Common myeloid progenitor, CD34-positive (primary cell): ENCODE data around the gene KNDC1.

Source experiments
- CTCF ChIA-PET: fragments of 350-600 bp; sonication (Branson Sonifier 250); formaldehyde crosslinking; loops from one replicate; lab custom pipeline; 2021; ENCODE audit warnings: antibody characterized with exemption; lab: Charles Lee
- POLR2A ChIA-PET: fragments of 350-600 bp; sonication (Branson Sonifier 250); formaldehyde crosslinking; loops from one replicate; lab custom pipeline; 2021; ENCODE audit warnings: antibody characterized with exemption; lab: Charles Lee
- DNase-seq, 3 donors: peaks; one replicate each; pipeline versions ENCODE4 v3.0.0 to v3.0.0-alpha.2; 2013
- H3K27ac ChIP-seq, 2 experiments: 1 replicate in 1 of 2; 2 replicates in 1 of 2; pipeline ENCODE4 v1.7.0; 2013; ENCODE audit warnings: inconsistent platforms in 2 of 2, low read length in 2 of 2, mild to moderate bottlenecking in 2 of 2, low read depth in 1 of 2, moderate library complexity in 1 of 2; ENCODE audit not compliant: severe bottlenecking in 2 of 2, insufficient read depth in 1 of 2, poor library complexity in 1 of 2
- H3K27me3 ChIP-seq, 5 experiments: replicated peaks in 2 of 5; 1 replicate in 3 of 5; 2 replicates in 2 of 5; pipeline versions ENCODE4 v1.6.1 to v1.7.0; 2013; ENCODE audit warnings: low read length in 4 of 5, mild to moderate bottlenecking in 2 of 5, moderate library complexity in 2 of 5, inconsistent platforms in 1 of 5; ENCODE audit not compliant: insufficient read depth in 5 of 5, control insufficient read depth in 4 of 5
- H3K36me3 ChIP-seq, 4 experiments: 1 replicate in 2 of 4; 2 replicates in 2 of 4; pipeline versions ENCODE4 v1.6.1 to v1.7.0; 2013; ENCODE audit warnings: low read length in 3 of 4, control low read depth in 1 of 4, mild to moderate bottlenecking in 1 of 4; ENCODE audit not compliant: control insufficient read depth in 4 of 4, insufficient read depth in 4 of 4
- H3K4me1 ChIP-seq, 4 experiments: 1 replicate in 3 of 4; 2 replicates in 1 of 4; pipeline versions ENCODE4 v1.6.1 to v1.7.1; 2013; ENCODE audit warnings: low read length in 3 of 4, mild to moderate bottlenecking in 3 of 4, control low read depth in 1 of 4, inconsistent platforms in 1 of 4, moderate library complexity in 1 of 4; ENCODE audit not compliant: control insufficient read depth in 4 of 4, insufficient read depth in 4 of 4; ENCODE audit errors: control extremely low read depth in 1 of 4
- H3K4me3 ChIP-seq, 7 experiments: 1 replicate in 4 of 7; 2 replicates in 3 of 7; pipeline versions ENCODE4 v1.5.1 to v1.7.0; 2013; ENCODE audit warnings: mild to moderate bottlenecking in 7 of 7, low read length in 6 of 7, moderate library complexity in 6 of 7, inconsistent platforms in 2 of 7, low read depth in 2 of 7, control low read depth in 1 of 7; ENCODE audit not compliant: insufficient read depth in 4 of 7, control insufficient read depth in 1 of 7; ENCODE audit errors: extremely low read depth in 1 of 7
- H3K9me3 ChIP-seq, 5 experiments: 1 replicate in 4 of 5; 2 replicates in 1 of 5; pipeline versions ENCODE4 v1.6.1 to v1.7.1; 2013; ENCODE audit warnings: low read length in 4 of 5, mild to moderate bottlenecking in 2 of 5, inconsistent platforms in 1 of 5, low read depth in 1 of 5, moderate library complexity in 1 of 5; ENCODE audit not compliant: control insufficient read depth in 4 of 5, insufficient read depth in 2 of 5; ENCODE audit errors: control extremely low read depth in 1 of 5
- WGBS: methylation state at CpG from one replicate; pipeline ENCODE4 v1.1.5; 2013; ENCODE audit not compliant: insufficient coverage; 5-methylcytosine and 5-hydroxymethylcytosine counted together

KNDC1 gene

GRCh38 chr10:133210398-133211140 lies 50.5 kb downstream of the KNDC1 start:
- DNase-seq: no peak
- CTCF ChIA-PET: no interaction called here
- Histone ChIP-seq H3K36me3 (no peaks in the 10 kb centered on the region), H3K4me1 (no peaks in the 10 kb centered on the region), H3K4me3 (no peak overlapping the region), H3K9me3 (no peaks in the 10 kb centered on the region), H3K27me3 (peaks cover 0 to 10% (median 0%) of the 10 kb centered on the region in 5 experiments), H3K27ac (no peak overlapping the region)
- POLR2A ChIA-PET: no interaction called here
- 44% methylated on average over 21 of the region's 27 CpGs for WGBS

GRCh38 chr10:133211141-133211830 lies 51.3 kb downstream of the KNDC1 start:
- no peak overlapping the region for H3K27ac ChIP-seq
- CTCF ChIA-PET: no interaction called here
- H3K36me3 ChIP-seq: no peaks in the 10 kb centered on the region
- no peak overlapping the region for H3K4me3 ChIP-seq
- WGBS: 84% methylated on average over 15 of the region's 25 CpGs
- H3K9me3 ChIP-seq: no peaks in the 10 kb centered on the region
- H3K27me3 ChIP-seq: peaks cover 0 to 16% (median 0%) of the 10 kb centered on the region in 5 experiments
- POLR2A ChIA-PET: no interaction called here
- no peak for DNase-seq
- no peaks in the 10 kb centered on the region for H3K4me1 ChIP-seq

GRCh38 chr10:133211959-133212852 lies 52.2 kb downstream of the KNDC1 start:
- Histone ChIP-seq H3K27ac (no peak overlapping the region), H3K4me3 (no peak overlapping the region), H3K4me1 (no peaks in the 10 kb centered on the region), H3K9me3 (no peaks in the 10 kb centered on the region), H3K36me3 (no peaks in the 10 kb centered on the region), H3K27me3 (peaks cover 0 to 19% (median 0%) of the 10 kb centered on the region in 5 experiments)
- ChIA-PET POLR2A (no interaction called here), CTCF (interaction anchor here (1.8 kb wide), 1 partner anchor 70 kb away, joined by 4 read pairs; no protein-coding TSS in a partner anchor)
- 87% methylated on average over 22 of the region's 34 CpGs for WGBS
- DNase-seq: no peak

GRCh38 chr10:133212853-133213494 lies 53.0 kb downstream of the KNDC1 start:
- no peak overlapping the region for H3K4me3 ChIP-seq
- ChIA-PET POLR2A (no interaction called here), CTCF (interaction anchor here (1.8 kb wide), 1 partner anchor 70 kb away, joined by 4 read pairs; no protein-coding TSS in a partner anchor)
- no peak overlapping the region for H3K27ac ChIP-seq
- no peaks in the 10 kb centered on the region for H3K36me3 ChIP-seq
- peaks cover 0 to 19% (median 0%) of the 10 kb centered on the region in 5 experiments for H3K27me3 ChIP-seq
- no peak for DNase-seq
- H3K4me1 ChIP-seq: no peaks in the 10 kb centered on the region
- 84% methylated on average over 16 of the region's 20 CpGs for WGBS
- no peaks in the 10 kb centered on the region for H3K9me3 ChIP-seq

- Histone ChIP-seq H3K9me3 (no peaks in the 10 kb centered on the region), H3K4me3 (no peak overlapping the region), H3K27ac (no peak overlapping the region), H3K4me1 (no peaks in the 10 kb centered on the region), H3K36me3 (no peaks in the 10 kb centered on the region), H3K27me3 (peaks cover 0 to 28% (median 0%) of the 10 kb centered on the region in 5 experiments)
- POLR2A ChIA-PET: no interaction called here
- CTCF ChIA-PET: interaction anchor here (1.0 to 1.8 kb wide), 2 partner anchors 32 to 71 kb away, joined by 3 to 4 read pairs; no protein-coding TSS in a partner anchor
- DNase-seq: no peak
- 95% methylated on average over 32 of the region's 32 CpGs for WGBS
Observed at GRCh38 chr10:133213641-133214467, 53.8 kb downstream of the KNDC1 start.
